Medulla oblongata (tissue), 1 donor: Measurements from ENCODE around the gene GSTT2.
"Not testable (repeated sequence)": the region's sequence is repeated elsewhere in the genome, so short reads cannot be mapped to it uniquely, and the experiment has no call there.

Source experiments
- DNase-seq: peaks from one replicate; pipeline ENCODE4 v3.0.0-alpha.2; 2015; ENCODE audit errors: extremely low spot score

The GSTT2 gene

DNA sequence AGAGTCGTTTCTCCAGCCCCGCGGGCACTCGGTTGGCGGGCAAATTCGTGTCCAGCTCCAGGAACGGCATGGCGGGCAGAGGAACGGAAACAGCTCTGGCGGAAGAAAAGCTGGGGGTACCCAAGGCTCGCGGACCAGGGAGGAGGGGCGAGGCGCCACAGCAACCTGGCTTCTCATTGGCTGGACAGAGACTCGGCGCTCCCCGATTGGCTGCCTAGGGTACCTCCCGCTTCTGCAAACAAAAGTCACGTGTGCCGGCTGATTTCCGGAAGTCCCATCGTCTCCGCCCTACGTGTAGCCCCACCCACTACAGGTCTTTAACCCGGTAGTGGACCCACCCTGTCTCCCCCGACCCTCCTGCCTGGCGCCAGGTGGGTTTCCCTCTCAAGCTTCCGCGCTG, 5.6 kb upstream of the GSTT2 start, which contains the start of gene DDT:
TSS of gene DDT (minus strand) at position 97 of the 400 bp plus-strand sequence. CDS start at position 70, 27 bp downstream.
- DNase-seq = not testable (repeated sequence)

DNA sequence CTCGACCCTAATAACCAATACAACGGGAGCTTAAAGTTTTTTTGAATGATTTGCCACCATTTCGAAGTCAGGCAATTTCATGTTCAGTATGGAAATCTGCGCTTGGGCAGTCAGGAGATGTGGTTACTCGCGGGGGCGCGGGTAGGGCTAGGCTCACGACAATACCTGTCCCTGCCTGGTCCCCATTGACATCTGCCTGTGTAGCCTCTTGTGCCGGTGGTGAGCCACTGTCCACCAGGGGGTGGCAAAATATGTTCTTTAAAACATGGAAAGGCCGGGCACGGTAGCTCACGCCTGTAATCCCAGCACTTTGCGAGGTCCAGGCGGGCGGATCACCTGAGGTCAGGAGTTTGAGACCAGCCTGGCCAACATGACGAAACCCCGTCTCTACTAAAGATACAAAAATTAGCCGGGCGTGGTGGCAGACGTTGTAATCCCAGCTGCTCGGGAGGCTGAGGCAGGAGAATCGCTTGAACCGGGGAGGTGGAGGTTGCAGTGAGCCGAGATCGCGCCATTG, 5.0 kb upstream of the GSTT2 start:
- not testable (repeated sequence) for DNase-seq

DNA sequence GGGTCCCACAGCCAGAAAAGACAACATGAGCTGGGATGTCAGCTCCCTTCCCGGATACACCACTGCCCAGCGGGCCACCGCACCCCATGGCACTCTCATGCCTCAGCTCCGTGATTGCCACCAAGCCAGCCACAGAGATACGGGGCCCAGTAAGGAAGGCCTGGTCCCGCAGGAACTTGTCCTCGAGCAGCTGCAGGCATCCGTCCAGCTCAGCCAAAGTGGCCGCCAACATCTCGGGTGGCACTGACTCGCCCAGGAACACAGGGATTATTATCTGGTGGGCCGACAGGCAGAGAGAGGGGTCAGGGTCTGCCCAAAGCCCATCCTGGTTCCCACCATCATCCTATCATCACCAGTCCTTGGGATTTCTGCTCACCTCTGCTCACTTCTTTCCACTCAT, 2.6 kb upstream of the GSTT2 start:
- not testable (repeated sequence) for DNase-seq

DNA sequence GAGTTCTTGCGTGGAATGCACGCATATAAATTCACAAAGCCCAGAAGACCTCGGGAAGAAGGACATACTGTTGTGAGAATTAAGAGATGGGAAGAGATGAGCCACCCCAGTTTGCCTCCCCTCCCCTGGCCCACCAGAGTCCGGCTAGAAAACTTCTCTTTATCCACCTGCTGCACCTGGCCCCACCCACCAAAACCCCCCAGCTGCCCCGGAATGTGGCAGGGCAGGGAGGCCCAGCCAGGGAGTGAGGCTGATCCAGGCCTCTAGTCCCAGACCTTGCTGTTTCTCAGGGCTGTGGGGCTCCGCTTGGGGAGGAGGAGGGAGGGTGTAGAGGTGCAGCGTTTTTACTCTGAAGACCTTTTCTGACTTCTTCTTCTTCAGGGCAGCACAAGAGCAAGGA, 633 bp downstream of the GSTT2 start:
- not testable (repeated sequence) for DNase-seq

DNA sequence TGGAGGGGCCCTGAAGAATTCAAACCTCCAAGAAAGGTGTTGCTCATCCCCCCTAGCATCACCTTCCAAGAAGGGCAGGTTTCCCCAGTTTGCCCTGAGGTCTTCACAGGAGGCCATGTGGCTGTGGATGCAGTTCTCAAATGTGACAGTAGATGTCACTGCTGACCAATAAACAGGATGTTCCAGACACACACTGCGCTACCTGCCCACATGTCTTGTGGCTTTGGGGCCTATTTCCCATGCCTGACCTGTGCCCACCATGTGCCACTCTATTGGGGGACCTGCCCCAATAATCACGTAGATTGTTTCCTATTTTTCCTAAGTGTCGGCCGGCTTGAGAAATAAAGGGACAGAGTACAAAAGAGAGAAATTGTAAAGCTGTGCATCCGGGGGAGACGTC, 4.5 kb downstream of the GSTT2 start:
- DNase-seq = peak; percentile 73

DNA sequence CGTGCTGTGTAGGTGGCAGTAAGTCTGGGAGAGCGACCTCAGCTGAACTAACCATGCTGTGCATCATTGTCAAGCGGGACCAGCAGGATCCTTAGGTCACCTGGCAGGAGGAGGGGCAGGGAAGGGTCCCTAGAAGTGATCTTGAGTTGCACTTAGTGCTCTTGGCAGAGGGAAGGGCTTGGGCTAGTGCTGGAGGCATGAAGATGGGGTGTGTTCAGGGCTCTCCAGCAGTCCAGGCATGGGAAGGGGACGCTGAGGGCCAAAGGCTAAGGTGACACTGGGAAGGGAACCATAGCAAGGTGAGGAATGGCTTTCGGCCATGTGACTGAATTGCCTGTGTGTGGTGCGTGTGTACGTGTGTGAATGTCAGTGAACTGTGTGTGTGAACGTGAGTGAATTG, 6.2 kb downstream of the GSTT2 start:
- not testable (repeated sequence) for DNase-seq

DNA sequence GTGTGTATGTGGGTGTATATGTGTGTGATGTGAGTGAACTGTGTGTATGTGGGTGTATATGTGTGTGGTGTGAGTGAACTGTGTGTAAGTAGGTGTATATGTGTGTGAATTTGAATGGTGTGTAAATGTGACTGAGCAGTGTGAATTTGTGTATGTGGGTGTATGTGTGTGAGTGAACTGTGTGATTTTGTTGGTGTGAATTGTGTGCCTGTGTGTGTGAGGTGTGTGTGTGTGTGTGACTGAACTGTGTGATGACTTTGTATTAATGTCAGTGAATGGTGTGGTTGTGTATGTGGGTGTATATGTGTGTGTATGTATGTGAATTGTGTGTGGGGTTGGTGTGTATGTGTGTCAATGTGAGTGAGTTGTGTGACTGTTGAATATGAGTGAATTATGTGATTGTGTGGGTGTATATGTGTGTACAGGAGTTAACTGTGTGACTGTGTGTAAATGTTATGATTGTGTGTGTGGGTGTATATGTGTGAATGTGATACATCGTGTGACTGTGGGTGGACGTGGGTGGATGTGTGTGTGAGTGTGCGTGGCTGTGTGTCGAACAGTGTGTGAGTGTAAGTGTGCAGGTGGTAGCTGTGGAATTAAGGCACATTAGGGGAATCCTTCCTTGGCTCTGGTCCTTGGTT, 6.7 kb downstream of the GSTT2 start:
- DNase-seq = not testable (repeated sequence)

DNA sequence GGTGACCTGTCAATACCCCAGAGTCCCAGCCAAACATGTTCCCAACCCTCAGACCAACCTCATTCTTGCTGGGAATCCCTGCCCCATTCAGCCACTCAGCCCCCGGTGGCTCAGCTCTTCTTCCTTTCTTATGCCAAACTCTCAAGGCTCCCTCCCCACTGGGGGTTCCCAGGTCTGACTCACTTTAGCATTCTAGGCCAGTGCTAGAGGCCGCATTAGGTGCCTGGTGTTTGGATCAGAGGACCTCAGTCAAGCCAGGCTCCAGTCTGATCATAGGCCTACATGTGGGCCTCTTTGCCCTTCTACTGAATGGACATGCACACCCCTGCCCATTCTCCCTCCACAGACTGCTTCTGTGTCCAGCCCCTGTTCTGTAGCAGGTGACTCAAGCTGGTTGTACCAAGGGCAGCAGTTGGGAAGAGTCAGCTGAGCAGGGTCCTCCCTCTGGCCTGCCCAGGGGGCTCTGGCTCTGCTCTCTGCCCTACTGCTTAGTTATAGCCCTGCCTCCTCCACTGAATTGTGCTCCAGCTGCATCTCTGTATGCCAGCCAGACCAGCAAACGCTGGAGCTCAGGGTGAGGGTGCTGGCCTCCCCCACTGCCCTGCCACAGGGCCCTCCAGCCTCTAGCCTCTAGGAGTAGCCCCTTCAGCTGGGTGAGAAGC, 9.8 kb downstream of the GSTT2 start:
- not testable (repeated sequence) for DNase-seq

DNA sequence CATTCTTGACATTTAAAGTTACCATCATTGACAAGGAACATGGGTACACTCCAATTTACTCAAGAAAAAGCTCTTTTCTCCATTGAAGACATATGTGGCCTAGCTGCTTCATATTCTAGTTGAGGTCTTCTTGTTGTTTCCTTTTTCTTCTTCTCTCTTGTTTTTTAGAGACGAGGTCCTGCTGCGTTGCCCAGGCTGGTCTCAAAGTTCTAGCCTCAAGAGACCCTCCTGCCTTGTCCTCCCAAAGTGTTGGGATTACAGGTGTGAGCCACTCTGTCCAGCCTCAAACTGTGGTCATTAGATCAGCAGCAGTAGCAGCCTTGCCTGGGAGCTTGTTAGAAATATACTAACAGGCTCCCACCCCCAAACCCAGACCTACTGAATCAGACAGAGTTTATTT, 13.1 kb downstream of the GSTT2 start:
- not testable (repeated sequence) for DNase-seq

DNA sequence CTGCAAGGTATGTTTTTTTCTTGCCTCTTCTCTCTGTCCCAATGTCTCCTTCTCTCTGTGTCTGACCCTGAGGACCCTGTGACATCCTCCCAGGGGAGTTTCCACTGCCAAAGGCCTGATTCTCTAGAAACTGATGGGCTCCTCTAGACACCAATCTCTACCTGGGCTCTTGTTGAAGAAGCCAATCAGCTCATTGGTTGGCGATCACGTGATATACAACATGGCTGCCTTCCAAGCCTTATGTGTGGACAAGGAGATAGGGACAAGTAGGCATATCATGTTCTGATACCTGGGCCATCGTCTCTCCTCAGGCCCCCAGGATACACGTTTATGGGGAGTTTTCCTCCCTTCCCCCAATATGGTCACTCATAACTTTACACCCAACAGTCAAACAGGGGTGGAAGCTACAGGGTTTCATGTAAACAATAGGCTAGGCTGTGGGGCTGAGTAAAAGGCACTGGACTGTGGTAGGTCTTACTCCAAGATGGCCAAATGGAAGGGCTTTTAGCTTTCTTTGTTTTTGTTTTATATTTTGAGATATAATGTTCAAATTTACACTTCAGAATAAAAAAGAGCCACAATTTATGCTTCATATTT, 13.7 kb downstream of the GSTT2 start:
- not testable (repeated sequence) for DNase-seq

DNA sequence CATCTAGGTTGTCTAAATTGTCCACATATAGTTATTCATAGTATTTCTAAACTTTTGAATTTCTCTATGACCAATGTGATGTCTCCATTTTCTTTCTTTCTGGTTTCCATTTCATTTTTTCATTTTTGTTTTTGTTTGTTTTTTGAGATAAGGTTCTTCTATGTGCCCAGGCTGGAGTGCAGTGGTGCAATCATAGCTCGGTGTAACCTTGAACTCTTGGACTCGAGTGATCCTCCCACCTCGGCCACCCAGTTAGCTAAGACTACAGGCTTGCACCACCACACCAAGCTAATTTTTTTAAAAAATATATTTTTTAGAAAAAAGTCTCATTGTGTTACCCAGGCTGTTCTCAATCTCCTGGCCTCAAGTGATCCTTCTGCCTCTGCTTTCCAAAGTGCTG, 17.2 kb downstream of the GSTT2 start:
- no peak for DNase-seq

DNA sequence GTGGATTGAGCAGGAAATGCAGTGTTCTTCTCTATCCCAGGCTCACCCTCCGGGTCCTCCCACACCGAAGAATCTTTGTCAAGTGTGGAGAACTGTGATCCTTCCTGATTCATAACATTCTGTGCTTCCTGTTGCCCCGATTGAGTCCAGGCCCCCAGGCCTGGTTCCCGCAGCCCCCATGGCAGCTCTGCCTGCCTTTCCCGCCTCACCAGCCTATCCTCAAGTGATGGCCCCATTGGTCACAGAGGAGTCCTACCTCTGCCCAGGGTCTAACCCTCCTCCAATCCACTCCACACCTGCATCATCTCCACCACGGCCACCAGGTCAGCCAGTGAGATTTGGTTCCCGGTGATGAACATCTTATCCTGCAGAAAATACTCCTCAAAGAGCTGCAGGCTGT, 19.8 kb downstream of the GSTT2 start:
- DNase-seq = not testable (repeated sequence)

DNA sequence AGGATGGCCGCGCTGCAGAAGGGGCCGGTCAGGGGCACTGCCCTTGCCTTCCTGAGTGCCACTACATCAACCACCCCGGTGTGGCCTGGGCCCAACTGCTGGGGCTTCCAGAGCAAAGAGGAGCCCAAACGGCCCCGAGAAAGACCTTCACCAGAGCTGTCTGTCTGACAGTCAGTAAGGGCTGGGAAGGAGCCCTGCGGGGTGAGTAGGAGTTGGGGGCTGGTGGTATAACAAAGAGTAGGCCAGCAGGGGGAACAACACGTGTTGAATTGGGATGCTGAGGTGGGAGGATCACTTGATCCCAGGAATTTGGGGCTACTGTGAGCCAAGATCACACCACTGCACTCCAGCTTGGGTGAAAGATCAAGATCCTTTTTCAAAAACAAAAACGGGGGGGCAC, 21.4 kb downstream of the GSTT2 start:
- DNase-seq = no peak

DNA sequence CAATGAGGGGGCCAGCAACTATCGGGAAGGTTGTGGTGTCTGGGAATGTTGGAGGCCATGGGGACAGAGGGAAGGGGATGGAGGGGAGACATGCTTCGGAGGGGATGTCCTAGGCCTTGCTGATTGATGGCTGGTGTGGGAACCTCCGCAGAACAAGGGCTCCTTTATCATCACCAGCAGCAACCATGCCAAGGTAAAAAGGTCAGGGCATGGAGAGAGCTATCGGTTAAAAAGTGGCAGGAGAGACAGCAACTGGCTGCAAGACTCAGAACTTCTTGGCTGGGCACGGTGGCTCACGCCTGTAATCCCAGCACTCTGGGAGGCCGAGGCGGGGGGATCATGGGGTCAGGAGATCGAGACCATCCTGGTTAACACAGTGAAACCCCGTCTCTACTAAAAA, 22.3 kb downstream of the GSTT2 start:
- DNase-seq = no peak

DNA sequence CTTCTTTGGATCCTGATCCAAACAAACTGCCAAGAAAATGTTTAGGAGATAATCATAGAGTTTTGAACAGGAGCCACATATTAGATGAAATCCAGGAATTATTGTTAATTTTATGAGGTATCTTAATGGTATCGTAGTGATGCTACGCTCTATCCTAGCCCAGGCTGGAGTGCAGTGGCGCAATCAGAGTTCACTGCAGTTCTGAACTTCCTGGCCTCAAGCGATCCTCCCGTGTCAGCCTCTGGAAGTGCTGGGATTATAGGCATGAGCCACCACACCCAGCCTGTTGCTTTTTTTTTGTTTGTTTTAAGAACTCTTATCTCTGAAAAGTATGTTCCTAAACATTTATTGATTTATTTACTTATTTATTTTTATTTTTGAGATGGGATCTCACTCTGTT, 22.9 kb downstream of the GSTT2 start:
- DNase-seq = no peak

DNA sequence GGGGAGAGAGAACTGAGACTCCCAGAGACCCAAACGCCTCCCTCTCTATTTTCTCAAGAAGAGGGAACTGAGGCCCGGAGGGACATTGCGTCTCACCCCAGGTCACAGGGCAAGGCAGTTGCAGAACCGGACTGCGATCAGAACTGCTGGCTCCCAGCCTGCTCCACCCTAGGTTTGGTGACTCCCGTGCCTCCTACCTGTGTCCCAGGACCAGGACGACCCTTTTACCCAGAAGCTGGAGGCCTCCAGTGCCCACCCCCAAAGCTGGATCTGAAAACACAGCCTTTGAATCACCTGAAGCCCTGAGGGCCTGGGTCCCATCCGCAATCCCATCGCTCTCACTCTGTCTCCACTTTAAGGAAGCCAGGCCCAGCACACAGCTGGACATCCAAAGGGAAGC, 24.0 kb downstream of the GSTT2 start:
- no peak for DNase-seq

DNA sequence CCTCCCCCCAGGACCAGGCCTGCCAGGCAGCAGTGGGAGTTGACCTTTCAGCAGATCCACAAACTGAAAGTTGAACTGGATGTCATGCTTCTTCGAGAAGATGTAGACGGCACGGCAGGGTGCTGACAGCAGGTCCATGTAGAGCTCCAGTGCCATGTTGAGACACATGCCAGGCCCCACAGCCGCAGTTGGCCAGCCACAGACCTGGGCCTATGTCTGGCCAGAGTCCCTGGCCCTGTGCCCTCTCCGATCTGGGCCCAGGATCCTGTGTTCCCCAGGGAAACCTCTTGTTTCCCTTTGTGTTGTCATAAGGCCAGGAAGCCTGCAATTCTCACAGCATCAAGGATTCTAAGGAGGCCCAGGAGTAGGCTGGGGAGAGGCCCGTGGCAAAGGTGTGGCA, 25.3 kb downstream of the GSTT2 start, which contains the start of gene GSTT4:
TSS of gene GSTT4 (minus strand) at position 253 of the 400 bp plus-strand sequence. CDS start at position 156, 97 bp downstream.
- DNase-seq = peak; percentile 26

DNA sequence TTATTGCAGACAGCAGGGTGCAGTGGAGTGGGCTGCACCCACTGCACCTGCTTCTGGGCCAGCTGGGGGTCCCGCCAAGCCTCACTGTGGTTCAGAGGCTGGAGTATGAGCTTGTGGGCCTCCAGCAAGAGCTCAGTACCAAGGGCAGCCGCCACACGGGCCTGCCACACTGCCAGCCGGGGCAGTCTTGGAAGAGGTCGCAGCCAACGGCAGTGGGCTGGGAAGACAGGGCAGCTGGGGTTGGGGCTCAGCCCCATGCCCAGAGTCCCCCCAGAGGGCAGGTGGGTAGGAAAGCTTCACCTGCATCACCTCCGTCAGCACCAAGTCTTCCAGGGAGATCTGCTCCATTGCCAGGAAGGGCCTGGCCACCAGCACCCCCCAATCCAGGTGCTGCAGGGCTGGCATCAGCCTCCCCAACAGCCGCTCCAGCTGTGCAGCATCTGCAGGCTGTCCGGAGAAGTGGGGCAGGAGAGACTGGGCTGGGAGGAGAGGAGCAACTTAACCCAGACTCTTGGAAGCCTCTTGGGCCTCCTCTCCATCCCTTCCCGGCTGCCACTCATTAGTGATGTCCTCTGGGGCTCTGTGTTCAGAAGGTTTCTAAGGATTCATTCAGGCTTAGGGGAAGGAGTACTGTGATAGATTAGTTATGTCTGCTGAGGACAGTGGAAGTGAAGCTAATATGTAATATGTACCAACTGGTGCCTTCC, 26.4 kb downstream of the GSTT2 start:
- DNase-seq = no peak

DNA sequence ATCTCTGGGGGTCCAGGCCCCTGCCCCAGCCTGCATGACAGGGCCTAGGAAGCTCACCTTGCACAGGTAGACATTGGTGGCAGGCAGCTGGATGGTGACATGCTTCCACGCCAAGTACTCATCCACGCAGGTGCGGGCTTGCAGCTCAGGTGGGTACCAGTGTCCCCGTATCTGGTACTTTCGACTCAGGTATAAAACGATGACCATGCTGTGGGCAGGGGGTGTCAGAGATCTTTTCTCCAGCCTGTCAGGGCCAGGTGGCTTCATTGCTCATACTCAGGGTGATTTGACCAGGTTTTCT, 26.9 kb downstream of the GSTT2 start:
- no peak for DNase-seq

DNA sequence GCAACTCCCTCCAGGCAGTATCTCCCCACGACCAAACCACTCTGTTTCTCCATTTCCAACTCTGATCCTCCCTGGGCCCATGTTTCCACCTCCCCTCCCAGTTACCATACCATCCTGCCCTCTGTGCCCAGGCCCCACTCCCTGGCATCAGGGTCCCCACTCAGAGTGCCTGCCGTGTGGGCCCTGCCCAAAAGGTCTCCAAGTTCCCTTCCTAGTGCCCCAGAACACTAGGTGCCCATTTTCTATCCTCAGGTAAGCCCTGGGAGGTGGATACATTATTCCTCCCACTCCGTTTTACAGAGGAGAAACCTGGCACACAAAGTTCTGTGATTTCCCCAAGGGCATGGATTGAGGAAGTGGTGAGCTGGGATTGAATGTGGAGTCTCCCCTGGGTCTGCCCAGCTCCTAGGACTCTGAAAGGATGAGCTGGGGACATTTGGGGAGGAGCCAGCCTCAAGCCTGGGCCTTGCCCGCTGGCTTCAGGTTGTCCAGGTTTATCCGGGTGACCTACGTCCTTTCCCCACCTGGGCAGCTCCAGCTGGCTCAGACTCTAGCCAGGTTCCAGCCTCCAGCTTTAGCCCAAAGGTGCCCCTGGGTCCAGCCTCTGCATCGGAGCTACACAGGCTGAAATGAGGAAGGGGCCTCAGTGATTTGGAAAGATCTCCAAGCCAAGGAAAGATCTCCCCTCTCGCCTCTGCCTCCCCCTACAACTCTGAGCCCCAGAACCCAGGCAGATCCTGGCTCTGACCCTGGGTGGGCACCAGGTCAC, 27.5 kb downstream of the GSTT2 start:
- no peak for DNase-seq

DNA sequence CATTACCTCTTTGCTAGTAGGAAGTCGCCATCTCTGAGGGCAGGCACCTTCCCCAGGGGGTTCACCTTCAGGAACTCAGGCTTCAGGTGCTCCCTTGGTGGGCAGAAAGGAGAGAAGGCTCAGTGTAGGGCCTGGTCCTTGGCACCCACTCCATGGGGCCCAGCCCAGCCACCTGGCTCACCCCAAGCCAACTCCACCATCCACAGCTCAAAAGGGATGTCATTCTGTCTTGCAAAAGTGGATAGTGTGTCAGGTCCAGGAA, 28.0 kb downstream of the GSTT2 start:
- no peak for DNase-seq
